ENCODE measurements around the gene PRKD1.
A peak's percentile ranks its signal among the peaks of the same experiment; 100 is the strongest.

The PRKD1 gene

DNA sequence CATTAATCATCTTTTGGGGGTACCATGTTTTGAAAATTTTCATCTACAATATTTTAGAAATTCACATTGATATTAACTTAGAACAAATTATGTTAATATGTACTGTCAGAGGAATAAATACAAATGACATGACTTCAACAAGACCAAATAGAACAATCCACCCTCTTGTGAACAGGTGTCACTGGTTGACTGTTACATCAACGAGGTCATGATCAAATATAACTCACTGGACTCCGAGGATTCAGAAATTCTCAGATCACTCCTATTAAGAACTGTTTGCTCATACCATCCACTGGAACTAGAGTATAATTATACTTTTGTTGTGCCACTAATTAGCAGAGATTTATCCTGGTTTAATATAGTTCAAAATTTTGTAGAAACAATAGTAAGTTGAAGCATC is 318.8 kb downstream of the PRKD1 start:
- no peak overlapping the region for H3K4me3 ChIP-seq (ENCODE audit: low read length)
- TF ChIP-seq, protein P1, sequence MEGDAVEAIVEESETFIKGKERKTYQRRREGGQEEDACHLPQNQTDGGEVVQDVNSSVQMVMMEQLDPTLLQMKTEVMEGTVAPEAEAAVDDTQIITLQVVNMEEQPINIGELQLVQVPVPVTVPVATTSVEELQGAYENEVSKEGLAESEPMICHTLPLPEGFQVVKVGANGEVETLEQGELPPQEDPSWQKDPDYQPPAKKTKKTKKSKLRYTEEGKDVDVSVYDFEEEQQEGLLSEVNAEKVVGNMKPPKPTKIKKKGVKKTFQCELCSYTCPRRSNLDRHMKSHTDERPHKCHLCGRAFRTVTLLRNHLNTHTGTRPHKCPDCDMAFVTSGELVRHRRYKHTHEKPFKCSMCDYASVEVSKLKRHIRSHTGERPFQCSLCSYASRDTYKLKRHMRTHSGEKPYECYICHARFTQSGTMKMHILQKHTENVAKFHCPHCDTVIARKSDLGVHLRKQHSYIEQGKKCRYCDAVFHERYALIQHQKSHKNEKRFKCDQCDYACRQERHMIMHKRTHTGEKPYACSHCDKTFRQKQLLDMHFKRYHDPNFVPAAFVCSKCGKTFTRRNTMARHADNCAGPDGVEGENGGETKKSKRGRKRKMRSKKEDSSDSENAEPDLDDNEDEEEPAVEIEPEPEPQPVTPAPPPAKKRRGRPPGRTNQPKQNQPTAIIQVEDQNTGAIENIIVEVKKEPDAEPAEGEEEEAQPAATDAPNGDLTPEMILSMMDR (conservative IDR thresholded peaks at IDR 0.05; ENCODE audit: low read depth, low read length) = no peak
- DNase-seq (ENCODE audit: low read depth) = no peak

DNA sequence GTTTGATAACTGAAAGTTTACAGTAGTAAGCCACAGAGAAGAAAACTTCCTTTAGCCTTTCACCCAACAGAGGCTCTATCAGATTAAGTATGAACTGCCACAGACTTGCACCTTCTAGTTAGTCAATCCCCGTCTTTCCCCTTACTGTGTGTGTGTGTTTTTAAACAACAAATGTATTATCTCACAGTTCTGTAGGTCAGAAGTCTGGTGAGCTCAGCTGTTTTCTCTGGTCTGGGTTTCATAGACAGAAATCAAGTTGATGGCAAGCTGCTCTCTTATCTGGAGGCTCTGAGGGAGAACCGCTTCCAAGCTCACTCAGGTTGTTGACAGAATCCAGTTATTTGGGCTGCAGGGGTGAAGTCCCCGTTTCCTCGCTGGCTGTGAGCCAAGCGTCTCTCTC is 320.5 kb downstream of the PRKD1 start:
- TF ChIP-seq, protein P1 (conservative IDR thresholded peaks at IDR 0.05; ENCODE audit: low read depth, low read length) = no peak
- DNase-seq (ENCODE audit: low read depth) = no peak
- no peak overlapping the region for H3K4me3 ChIP-seq (ENCODE audit: low read length)

- no peak for DNase-seq (ENCODE audit: low read depth)
- no peak overlapping the region for H3K4me3 ChIP-seq (ENCODE audit: low read length)
- TF ChIP-seq, protein P1 (conservative IDR thresholded peaks at IDR 0.05; ENCODE audit: low read depth, low read length) = no peak
Measured at GRCh38 chr14:29603696-29604095, 324.0 kb downstream of the PRKD1 start.

- TF ChIP-seq, protein P1 (conservative IDR thresholded peaks at IDR 0.05; ENCODE audit: low read depth, low read length) = no peak
- DNase-seq (ENCODE audit: low read depth) = no peak
- H3K4me3 ChIP-seq (ENCODE audit: low read length) = no peak overlapping the region
Measured at GRCh38 chr14:29601616-29602015, 326.0 kb downstream of the PRKD1 start.

- TF ChIP-seq, protein P1 (conservative IDR thresholded peaks at IDR 0.05; ENCODE audit: low read depth, low read length) = no peak
- no peak overlapping the region for H3K4me3 ChIP-seq (ENCODE audit: low read length)
- DNase-seq (ENCODE audit: low read depth) = no peak
Measured at GRCh38 chr14:29587761-29588470, 339.7 kb downstream of the PRKD1 start.

- TF ChIP-seq, protein P1 (conservative IDR thresholded peaks at IDR 0.05; ENCODE audit: low read depth, low read length) = no peak
- H3K4me3 ChIP-seq (ENCODE audit: low read length) = no peak overlapping the region
- no peak for DNase-seq (ENCODE audit: low read depth)
Measured at GRCh38 chr14:29587046-29587445, 340.6 kb downstream of the PRKD1 start.

- DNase-seq (ENCODE audit: low read depth) = peak; percentile 23
- TF ChIP-seq, protein P1 (conservative IDR thresholded peaks at IDR 0.05; ENCODE audit: low read depth, low read length) = no peak
- no peak overlapping the region for H3K4me3 ChIP-seq (ENCODE audit: low read length)
Measured at GRCh38 chr14:29584992-29585391, 342.7 kb downstream of the PRKD1 start.

Measured in retinal pigment epithelial cell (primary cell).